NB4 (cell line): ENCODE data around the gene ADGRA1.

Source experiments
- DNase-seq: peaks from one replicate; pipeline ENCODE4 v3.0.0; 2010; ENCODE audit warnings: low read depth
- H3K4me3 ChIP-seq: one replicate; pipeline ENCODE4 v1.5.1; 2011; ENCODE audit warnings: mild to moderate bottlenecking, low read depth, low read length, moderate library complexity
- MYC ChIP-seq: IDR thresholded peaks from 2 replicates; pipeline ENCODE4 v1.6.1; 2011; ENCODE audit warnings: low read depth, low read length
- POLR2A ChIP-seq: IDR thresholded peaks from 2 replicates; pipeline ENCODE4 v1.6.1; 2011; ENCODE audit warnings: mild to moderate bottlenecking; ENCODE audit not compliant: insufficient read length; ENCODE audit errors: extremely low read depth
- TF ChIP-seq, protein P1 (sequence below): IDR thresholded peaks from 2 replicates; pipeline ENCODE4 v1.6.1; 2011; ENCODE audit warnings: low read depth, low read length
- TF ChIP-seq, protein P2 (sequence below): IDR thresholded peaks from one replicate; pipeline ENCODE4 v1.5.1; 2012; ENCODE audit warnings: low read depth, low read length

ADGRA1 gene

DNA sequence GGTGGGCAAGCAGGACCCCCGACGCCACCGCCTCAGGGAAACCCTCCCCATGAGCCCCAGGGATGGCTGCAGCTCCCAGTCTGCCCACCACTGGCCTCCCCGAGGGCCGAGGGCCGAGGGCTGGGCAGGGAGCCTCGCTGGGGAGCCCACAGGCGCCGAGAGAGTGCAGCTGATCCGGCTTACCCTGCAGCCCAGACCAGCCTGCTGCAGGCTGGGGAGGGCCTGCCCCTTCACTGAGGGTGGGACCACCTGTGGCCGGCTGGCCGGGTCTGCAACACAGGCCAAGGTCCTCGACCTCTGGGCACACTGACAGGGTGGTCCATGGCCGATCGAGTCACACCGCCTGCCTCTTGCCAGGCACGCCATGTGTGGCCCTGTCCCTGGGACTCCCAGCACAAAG, 27.3 kb upstream of the ADGRA1 start:
- H3K4me3 ChIP-seq: no peak overlapping the region
- DNase-seq: no peak
- TF ChIP-seq, protein P1, sequence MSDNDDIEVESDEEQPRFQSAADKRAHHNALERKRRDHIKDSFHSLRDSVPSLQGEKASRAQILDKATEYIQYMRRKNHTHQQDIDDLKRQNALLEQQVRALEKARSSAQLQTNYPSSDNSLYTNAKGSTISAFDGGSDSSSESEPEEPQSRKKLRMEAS: no peak

DNA sequence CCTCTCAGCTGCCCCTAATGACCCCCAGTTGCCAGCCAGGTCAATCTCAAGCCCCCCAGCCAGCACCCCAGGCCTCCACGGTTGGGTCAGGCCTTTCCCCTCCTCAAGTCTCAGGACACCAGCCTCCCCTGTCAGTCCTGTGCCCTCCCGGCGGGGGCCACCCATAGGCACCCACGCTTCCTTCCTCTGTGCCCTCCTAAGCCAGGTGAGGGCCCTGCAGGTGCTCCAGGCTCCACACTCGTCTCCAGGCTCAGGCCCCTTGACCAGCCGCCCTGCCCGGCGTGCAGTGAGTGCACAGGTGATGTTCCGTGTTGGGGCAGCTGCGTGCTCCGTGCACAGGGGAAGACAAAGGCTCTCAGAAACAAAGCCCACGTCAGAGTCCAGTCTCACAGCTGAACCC, 26.8 kb upstream of the ADGRA1 start:
- no peak overlapping the region for H3K4me3 ChIP-seq
- DNase-seq: no peak
- TF ChIP-seq, protein P1: no peak
- no peak for TF ChIP-seq MYC
- no peak for TF ChIP-seq POLR2A
- TF ChIP-seq, protein P2, sequence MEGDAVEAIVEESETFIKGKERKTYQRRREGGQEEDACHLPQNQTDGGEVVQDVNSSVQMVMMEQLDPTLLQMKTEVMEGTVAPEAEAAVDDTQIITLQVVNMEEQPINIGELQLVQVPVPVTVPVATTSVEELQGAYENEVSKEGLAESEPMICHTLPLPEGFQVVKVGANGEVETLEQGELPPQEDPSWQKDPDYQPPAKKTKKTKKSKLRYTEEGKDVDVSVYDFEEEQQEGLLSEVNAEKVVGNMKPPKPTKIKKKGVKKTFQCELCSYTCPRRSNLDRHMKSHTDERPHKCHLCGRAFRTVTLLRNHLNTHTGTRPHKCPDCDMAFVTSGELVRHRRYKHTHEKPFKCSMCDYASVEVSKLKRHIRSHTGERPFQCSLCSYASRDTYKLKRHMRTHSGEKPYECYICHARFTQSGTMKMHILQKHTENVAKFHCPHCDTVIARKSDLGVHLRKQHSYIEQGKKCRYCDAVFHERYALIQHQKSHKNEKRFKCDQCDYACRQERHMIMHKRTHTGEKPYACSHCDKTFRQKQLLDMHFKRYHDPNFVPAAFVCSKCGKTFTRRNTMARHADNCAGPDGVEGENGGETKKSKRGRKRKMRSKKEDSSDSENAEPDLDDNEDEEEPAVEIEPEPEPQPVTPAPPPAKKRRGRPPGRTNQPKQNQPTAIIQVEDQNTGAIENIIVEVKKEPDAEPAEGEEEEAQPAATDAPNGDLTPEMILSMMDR: no peak

DNA sequence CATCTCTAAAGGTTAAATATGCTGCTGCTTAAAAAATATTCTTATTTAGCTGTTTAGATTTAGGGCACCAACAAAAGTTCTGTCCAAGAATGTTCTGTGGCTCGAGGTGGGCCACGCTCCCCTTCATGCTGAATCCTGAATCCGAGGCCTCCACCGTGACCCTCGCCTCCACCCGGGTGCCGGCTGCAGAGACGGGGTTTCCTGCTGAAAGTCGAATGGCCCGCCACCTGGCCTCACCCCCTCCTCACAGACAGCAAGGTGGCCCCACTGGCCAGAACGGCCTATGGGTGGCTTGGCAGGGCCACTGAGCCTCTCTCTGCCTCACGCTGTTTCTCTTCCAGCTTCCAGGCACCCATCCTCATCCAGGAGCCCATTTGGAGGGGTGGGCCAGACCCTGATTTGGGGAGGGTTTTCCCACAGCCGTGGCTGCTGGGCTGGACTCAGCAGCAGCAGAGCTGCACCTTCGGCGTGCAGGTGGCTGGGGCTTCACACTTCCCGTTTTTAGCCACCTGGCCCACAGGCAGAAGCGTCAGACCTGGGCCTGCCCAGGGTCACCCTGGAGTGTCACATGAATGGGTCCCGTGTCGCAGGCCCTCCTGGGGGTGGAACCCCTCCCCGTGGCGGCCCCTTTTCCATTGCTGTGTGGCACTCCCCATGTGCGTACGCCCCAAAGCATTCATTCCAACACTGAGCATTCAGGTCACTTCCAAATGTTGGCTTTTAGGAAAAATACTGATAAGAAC, 26.3 kb upstream of the ADGRA1 start:
- no peak for DNase-seq
- TF ChIP-seq POLR2A (no peak), MYC (no peak)
- TF ChIP-seq, protein P2: no peak
- TF ChIP-seq, protein P1: no peak
- no peak overlapping the region for H3K4me3 ChIP-seq

DNA sequence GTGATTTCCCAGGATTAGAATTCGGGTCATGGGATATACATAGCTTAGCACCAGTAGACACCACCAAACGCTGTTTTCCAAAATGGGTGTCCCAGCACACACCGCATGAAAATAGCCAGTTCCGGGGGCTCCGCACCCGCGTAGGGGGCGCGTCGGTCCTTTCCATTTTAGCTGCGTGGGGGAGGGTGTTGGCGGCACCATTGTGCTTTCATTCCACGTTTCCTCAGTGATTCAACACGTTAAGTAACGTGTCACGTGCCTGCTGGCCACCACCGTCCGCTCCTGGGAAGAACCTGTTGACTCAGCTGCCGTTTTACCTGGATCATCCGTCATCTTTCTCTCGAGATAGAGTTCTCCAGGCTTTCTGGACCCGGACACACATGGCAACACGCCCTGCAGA, 25.6 kb upstream of the ADGRA1 start:
- TF ChIP-seq POLR2A (no peak), MYC (no peak)
- TF ChIP-seq, protein P2: no peak
- TF ChIP-seq, protein P1: no peak
- no peak overlapping the region for H3K4me3 ChIP-seq
- no peak for DNase-seq

DNA sequence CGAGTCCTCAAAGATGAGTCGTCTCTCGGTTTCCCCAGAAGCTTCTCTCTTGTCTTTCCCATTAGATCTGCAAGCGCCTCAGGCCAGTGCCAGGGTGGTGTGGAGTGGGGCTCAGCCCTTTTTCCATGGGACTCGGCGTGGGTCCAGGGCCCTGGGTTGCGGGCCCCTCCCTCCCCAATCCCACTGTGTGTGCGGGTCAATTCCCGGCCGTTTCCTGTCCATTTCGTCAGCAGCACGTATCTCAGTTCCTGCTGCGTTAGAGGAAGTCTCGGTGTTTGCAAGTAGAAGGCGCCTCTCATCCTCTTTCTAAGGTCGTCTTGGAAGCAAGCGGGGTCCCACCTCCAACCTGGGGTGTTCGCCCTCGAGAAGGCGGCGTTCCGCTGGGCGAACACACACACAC, 25.1 kb upstream of the ADGRA1 start:
- H3K4me3 ChIP-seq: no peak overlapping the region
- no peak for DNase-seq
- TF ChIP-seq, protein P1: no peak
- TF ChIP-seq POLR2A (no peak), MYC (no peak)
- TF ChIP-seq, protein P2: no peak

DNA sequence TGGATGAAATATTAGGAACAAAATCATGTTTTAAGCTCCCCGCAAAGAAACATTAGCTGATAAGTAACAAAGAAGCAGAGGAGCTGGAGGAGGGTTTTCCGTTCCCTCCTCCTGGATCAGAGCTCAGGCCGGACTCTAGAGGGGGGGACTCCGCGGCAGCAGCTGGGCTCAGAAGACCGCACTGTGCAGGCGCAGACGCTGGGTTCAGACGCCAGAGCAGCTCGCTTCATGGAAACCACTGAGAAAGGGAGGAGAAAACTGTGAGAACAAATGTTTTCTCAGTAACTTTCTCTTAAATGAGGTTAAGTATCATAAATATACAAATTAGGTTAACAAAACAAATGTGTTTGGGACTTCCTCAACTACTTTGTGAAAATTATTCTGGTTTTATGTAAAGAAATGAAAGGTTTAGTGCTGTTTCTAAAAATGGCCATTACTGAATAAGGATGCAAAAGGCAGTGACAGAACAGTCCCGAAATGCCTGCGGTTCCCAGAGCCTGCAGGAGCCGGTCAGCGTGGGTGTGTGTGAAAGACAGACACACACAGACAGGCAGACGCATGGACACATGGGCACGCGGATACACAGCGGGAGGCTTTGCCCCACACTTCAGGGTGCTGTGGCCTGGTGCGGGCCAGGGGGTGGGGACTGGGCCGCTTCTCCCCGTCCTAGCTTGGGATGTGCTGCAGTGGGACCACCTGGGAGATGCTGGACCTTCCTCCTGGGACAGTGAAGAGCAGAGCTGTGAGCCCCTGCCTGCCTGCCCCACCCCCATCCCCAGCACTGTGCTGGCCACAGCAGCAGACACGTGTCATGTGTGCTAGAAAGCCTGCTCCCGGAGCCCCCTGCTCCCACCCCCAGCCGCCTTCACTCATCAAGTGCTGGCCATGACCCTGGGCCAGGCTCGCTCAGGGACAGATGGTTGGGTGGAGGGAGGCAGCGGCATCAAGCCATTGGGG, 20.3 kb upstream of the ADGRA1 start:
- H3K4me3 ChIP-seq: no peak overlapping the region
- TF ChIP-seq, protein P2: no peak
- TF ChIP-seq MYC (no peak), POLR2A (no peak)
- TF ChIP-seq, protein P1: no peak
- no peak for DNase-seq
